DND-41 (cell line): ENCODE results near the gene TRPM3.

ENCODE experiments used
- ATAC-seq: fragments of 200-7000 bp; cut with Tn5 transposase; 3 replicates; pipeline ENCODE4 v1.9.1; 2021; ENCODE audit warnings: low read depth; ENCODE audit not compliant: insufficient read depth
- DNase-seq: peaks from one replicate; pipeline ENCODE4 v3.0.0-alpha.2; 2020
- H2AFZ ChIP-seq: 2 replicates; pipeline ENCODE4 v1.6.0; 2012; ENCODE audit warnings: low read depth, low read length
- H3K27ac ChIP-seq: 2 replicates; pipeline ENCODE4 v1.5.1; 2012; ENCODE audit warnings: low read length, inconsistent platforms
- H3K27me3 ChIP-seq: fragments of 200-600 bp; sonication (generic); 2 replicates; pipeline ENCODE4 v1.6.0; 2012; ENCODE audit warnings: low read length, mild to moderate bottlenecking, inconsistent platforms; ENCODE audit not compliant: insufficient read depth, poor library complexity
- H3K36me3 ChIP-seq: 2 replicates; pipeline ENCODE4 v1.5.1; 2012; ENCODE audit warnings: low read length, inconsistent platforms; ENCODE audit not compliant: insufficient read depth
- H3K4me1 ChIP-seq: 2 replicates; pipeline ENCODE4 v1.5.1; 2012; ENCODE audit warnings: mild to moderate bottlenecking, low read length; ENCODE audit not compliant: insufficient read depth
- H3K4me2 ChIP-seq: 2 replicates; pipeline ENCODE4 v1.6.0; 2012; ENCODE audit warnings: mild to moderate bottlenecking, moderate library complexity, low read length, inconsistent platforms; ENCODE audit not compliant: insufficient read depth
- H3K4me3 ChIP-seq, 2 experiments: fragments of 200-600 bp in 1 of 2; shearing (Covaris generic) in 1 of 2; 2 replicates each; pipeline ENCODE4 v1.5.1; 2012 to 2016; ENCODE audit warnings: inconsistent platforms in 2 of 2, low read length in 2 of 2, mild to moderate bottlenecking in 2 of 2, low read depth in 1 of 2, moderate library complexity in 1 of 2
- H3K79me2 ChIP-seq: 2 replicates; pipeline ENCODE4 v1.6.0; 2012; ENCODE audit warnings: low read length, inconsistent platforms; ENCODE audit not compliant: insufficient read depth
- H3K9ac ChIP-seq: 2 replicates; pipeline ENCODE4 v1.6.0; 2012; ENCODE audit warnings: low read depth, mild to moderate bottlenecking, inconsistent platforms, low read length, moderate library complexity
- H3K9me3 ChIP-seq: 2 replicates; pipeline ENCODE4 v1.5.1; 2012; ENCODE audit warnings: low read length, moderate library complexity, mild to moderate bottlenecking, inconsistent platforms; ENCODE audit not compliant: insufficient read depth, severe bottlenecking
- H4K20me1 ChIP-seq: 2 replicates; pipeline ENCODE4 v1.6.0; 2012; ENCODE audit warnings: low read length; ENCODE audit not compliant: insufficient read depth
- CTCF ChIP-seq: IDR thresholded peaks from 2 replicates; pipeline ENCODE4 v1.5.1; 2012; ENCODE audit warnings: borderline replicate concordance, low read length, moderate library complexity, mild to moderate bottlenecking; ENCODE audit not compliant: poor library complexity, severe bottlenecking; ENCODE audit errors: extremely low read depth
- EZH2 ChIP-seq: IDR thresholded peaks from 3 replicates; pipeline ENCODE4 v1.6.1; 2012; ENCODE audit warnings: borderline replicate concordance, low read depth, mild to moderate bottlenecking, moderate library complexity, low read length, inconsistent platforms; ENCODE audit not compliant: severe bottlenecking

Gene TRPM3

GRCh38 chr9:70535546-70536323, 585.7 kb downstream of the TRPM3 start:
- Histone ChIP-seq H3K4me2 (no peak overlapping the region), H3K9me3 (no peaks in the 10 kb centered on the region), H3K27ac (no peak overlapping the region), H3K27me3 (no peaks in the 10 kb centered on the region), H2AFZ (no peak overlapping the region), H3K36me3 (no peaks in the 10 kb centered on the region), H3K79me2 (no peaks in the 10 kb centered on the region), H3K4me1 (no peaks in the 10 kb centered on the region), H3K4me3 (no peak overlapping the region), H4K20me1 (no peaks in the 10 kb centered on the region), H3K9ac (no peak overlapping the region)
- TF ChIP-seq EZH2: no peak
- TF ChIP-seq CTCF: no peak
- DNase-seq: no peak
- no peak for ATAC-seq

- no peaks in the 10 kb centered on the region for H4K20me1 ChIP-seq
- no peaks in the 10 kb centered on the region for H3K27me3 ChIP-seq
- no peak overlapping the region for H3K9ac ChIP-seq
- no peaks in the 10 kb centered on the region for H3K36me3 ChIP-seq
- H3K4me3 ChIP-seq: no peak overlapping the region
- no peak for TF ChIP-seq EZH2
- no peak for TF ChIP-seq CTCF
- DNase-seq (no peak), ATAC-seq (no peak)
- H3K27ac ChIP-seq: no peak overlapping the region
- no peak overlapping the region for H3K4me2 ChIP-seq
- H3K79me2 ChIP-seq: no peaks in the 10 kb centered on the region
- H2AFZ ChIP-seq: no peak overlapping the region
- H3K4me1 ChIP-seq: no peaks in the 10 kb centered on the region
- no peaks in the 10 kb centered on the region for H3K9me3 ChIP-seq
Observed at GRCh38 chr9:70534471-70534870, 587.0 kb downstream of the TRPM3 start.

- DNase-seq (no peak), ATAC-seq (no peak)
- Histone ChIP-seq H3K79me2 (no peaks in the 10 kb centered on the region), H3K27ac (no peak overlapping the region), H2AFZ (no peak overlapping the region), H3K4me2 (no peak overlapping the region), H3K36me3 (no peaks in the 10 kb centered on the region), H3K4me1 (no peaks in the 10 kb centered on the region), H3K27me3 (no peaks in the 10 kb centered on the region), H3K4me3 (no peak overlapping the region), H3K9ac (no peak overlapping the region), H3K9me3 (no peaks in the 10 kb centered on the region), H4K20me1 (no peaks in the 10 kb centered on the region)
- TF ChIP-seq EZH2 (no peak), CTCF (no peak)
Observed at GRCh38 chr9:70534061-70534460, 587.4 kb downstream of the TRPM3 start.
